Lower lobe of right lung (tissue), 2 donors: ENCODE data around the gene C15orf40. TPM values are rescaled to one million over a fixed set of nuclear protein-coding genes. Genes with fewer than 3 reads are reported as not detected.
A peak's percentile ranks its signal among the peaks of the same experiment; 100 is the strongest.

Experiments used
- ATAC-seq, 2 donors: fragments of 200-7000 bp; cut with Tn5 transposase; one replicate each; pipeline ENCODE4 v1.9.1; 2020 to 2022; ENCODE audit warnings: mild to moderate bottlenecking in 2 of 2, moderate library complexity in 2 of 2
- DNase-seq: peaks from one replicate; pipeline ENCODE4 v3.0.0-alpha.2; 2020
- H3K27ac ChIP-seq: fragments of 200-600 bp; one replicate; pipeline ENCODE4 v1.8.0; 2022
- H3K27me3 ChIP-seq: fragments of 200-600 bp; one replicate; pipeline ENCODE4 v1.8.0; 2022; ENCODE audit warnings: low read depth
- H3K36me3 ChIP-seq: fragments of 200-600 bp; one replicate; pipeline ENCODE4 v1.8.0; 2022; ENCODE audit warnings: mild to moderate bottlenecking
- H3K4me1 ChIP-seq: fragments of 200-600 bp; one replicate; pipeline ENCODE4 v1.8.0; 2022
- H3K4me3 ChIP-seq: fragments of 200-600 bp; one replicate; pipeline ENCODE4 v1.8.0; 2022; ENCODE audit warnings: mild to moderate bottlenecking
- H3K9me3 ChIP-seq: fragments of 200-600 bp; one replicate; pipeline ENCODE4 v1.8.0; 2022
- intact Hi-C: fragments of 100-400 bp; cut with DNase I; formaldehyde crosslinking; loops from one replicate; pipeline ENCODE4 v1.11.0; 2022
- total RNA-seq: library from RNA; stranded (reverse); fragmentation: NEBNext Ultra II Directional; extraction: Animal tissue kit (Norgen Biotek cat#: 25700); gene quantifications from one replicate; pipeline ENCODE4 v1.2.1, GENCODE V29; 2021
- TF ChIP-seq, protein P1 (sequence below): fragments of 200-600 bp; IDR thresholded peaks from one replicate; pipeline ENCODE4 v1.8.0; 2022; ENCODE audit warnings: antibody characterized with exemption, mild to moderate bottlenecking
- donor health status: DM: no; HTN: yes; CAD: no; lungs with severe emphysema.

The C15orf40 gene
- total RNA-seq, 1 donor from 2014 or later, result 17.8 TPM

DNA sequence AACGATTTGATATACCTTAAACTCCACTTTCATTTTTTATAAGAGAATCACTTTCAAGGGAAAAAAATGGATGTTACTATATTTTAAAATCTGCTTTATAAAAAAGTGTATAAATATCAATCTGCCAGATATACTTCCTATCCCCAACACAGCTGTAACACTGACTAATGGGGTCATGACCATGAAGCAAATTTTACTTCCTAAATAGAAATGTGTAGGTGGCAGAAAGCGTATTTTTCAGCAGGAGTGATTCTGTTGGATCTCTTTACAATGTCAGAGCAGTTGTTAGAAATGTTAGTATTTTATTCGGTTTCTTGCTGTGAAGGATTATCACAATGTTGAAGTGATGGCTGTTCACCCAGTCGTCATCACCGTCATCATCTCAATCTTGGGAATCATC lies 5.5 kb upstream of the C15orf40 start:
- DNase-seq, result no peak
- Histone ChIP-seq H3K27ac (no peak overlapping the region), H3K4me1 (peaks cover 10% of the 10 kb centered on the region), H3K27me3 (no peaks in the 10 kb centered on the region), H3K4me3 (no peak overlapping the region), H3K36me3 (peaks cover 56% of the 10 kb centered on the region), H3K9me3 (no peaks in the 10 kb centered on the region)
- TF ChIP-seq, protein P1, sequence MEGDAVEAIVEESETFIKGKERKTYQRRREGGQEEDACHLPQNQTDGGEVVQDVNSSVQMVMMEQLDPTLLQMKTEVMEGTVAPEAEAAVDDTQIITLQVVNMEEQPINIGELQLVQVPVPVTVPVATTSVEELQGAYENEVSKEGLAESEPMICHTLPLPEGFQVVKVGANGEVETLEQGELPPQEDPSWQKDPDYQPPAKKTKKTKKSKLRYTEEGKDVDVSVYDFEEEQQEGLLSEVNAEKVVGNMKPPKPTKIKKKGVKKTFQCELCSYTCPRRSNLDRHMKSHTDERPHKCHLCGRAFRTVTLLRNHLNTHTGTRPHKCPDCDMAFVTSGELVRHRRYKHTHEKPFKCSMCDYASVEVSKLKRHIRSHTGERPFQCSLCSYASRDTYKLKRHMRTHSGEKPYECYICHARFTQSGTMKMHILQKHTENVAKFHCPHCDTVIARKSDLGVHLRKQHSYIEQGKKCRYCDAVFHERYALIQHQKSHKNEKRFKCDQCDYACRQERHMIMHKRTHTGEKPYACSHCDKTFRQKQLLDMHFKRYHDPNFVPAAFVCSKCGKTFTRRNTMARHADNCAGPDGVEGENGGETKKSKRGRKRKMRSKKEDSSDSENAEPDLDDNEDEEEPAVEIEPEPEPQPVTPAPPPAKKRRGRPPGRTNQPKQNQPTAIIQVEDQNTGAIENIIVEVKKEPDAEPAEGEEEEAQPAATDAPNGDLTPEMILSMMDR, result no peak
- intact Hi-C loops, result no loop called here
- ATAC-seq, result no peak

DNA sequence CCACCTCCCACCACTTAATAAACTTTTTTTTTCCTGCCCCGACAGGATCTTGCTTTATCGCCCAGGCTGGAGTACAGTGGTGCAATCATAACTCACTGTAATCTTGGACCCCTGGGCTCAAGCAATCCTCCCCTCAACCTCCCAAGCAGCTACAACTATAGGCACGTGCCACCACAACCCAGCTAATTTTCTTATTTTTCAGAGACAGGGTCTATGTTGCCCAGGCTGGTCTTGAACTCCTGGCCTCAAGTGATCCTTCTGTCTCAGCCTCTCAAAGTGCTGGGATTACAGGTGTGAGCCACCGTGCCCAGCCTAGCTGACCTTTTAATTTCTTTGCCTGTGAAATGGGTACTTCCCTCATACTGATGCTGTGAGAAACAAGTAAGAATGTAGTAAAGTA lies 3.9 kb upstream of the C15orf40 start:
- Histone ChIP-seq H3K9me3 (no peaks in the 10 kb centered on the region), H3K27me3 (no peaks in the 10 kb centered on the region), H3K4me3 (no peak overlapping the region), H3K4me1 (peaks cover 16% of the 10 kb centered on the region), H3K36me3 (peaks cover 44% of the 10 kb centered on the region), H3K27ac (no peak overlapping the region)
- intact Hi-C loops, result no loop called here
- DNase-seq (no peak), ATAC-seq (no peak)
- TF ChIP-seq, protein P1, result no peak

DNA sequence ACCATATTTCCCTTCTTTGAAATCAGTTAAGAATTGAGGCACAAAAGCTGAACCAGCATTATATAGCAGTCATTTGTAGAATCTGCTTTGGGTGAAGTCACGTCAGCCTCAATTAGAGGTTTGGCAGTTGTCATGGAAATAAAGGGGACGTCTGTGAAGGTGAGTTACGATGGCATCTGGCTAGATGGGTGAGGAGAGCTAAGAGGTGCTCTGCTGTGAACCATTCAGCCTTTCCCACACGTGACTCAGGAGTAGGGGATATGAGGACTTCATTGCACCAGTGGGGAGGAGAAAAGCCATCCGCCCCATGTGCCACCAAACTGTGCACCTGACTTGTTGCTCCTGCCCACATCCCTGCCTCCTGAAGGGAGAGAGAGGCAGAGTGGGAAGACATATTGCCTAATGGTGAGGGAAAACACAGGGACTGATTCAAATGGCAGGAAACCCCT lies 2.8 kb upstream of the C15orf40 start:
- Histone ChIP-seq H3K36me3 (peaks cover 39% of the 10 kb centered on the region), H3K9me3 (no peaks in the 10 kb centered on the region), H3K27ac (no peak overlapping the region), H3K4me3 (no peak overlapping the region), H3K4me1 (peaks cover 26% of the 10 kb centered on the region), H3K27me3 (no peaks in the 10 kb centered on the region)
- TF ChIP-seq, protein P1, result no peak
- no peak for DNase-seq
- ATAC-seq, result no peak
- intact Hi-C loops, result no loop called here

DNA sequence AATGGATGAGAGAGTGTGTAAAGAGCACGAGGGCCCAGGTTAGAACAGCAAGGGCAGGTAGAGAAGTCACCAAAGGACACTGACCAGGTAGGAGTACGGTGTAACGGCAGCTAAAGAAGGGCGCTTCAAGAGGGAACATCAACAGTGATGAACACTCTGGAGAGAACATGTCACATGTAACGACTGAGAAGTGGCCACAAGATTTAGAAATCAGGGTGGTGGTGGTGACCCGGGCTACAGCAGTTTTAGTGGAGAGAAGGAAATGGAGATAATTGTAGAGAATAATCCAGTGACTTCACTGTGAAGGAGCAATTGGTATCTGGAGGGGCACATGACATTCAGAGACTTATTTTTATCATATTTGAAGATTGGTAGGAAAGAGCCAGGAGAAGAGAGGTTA lies 1.2 kb upstream of the C15orf40 start:
- no peak for ATAC-seq
- TF ChIP-seq, protein P1, result no peak
- no peaks in the 10 kb centered on the region for H3K27me3 ChIP-seq
- H3K27ac ChIP-seq, result no peak overlapping the region
- intact Hi-C loops, result no loop called here
- peak overlapping the region; percentile 88 for H3K4me3 ChIP-seq
- peaks cover 30% of the 10 kb centered on the region for H3K4me1 ChIP-seq
- DNase-seq, result no peak
- H3K36me3 ChIP-seq, result peaks cover 39% of the 10 kb centered on the region
- no peaks in the 10 kb centered on the region for H3K9me3 ChIP-seq

DNA sequence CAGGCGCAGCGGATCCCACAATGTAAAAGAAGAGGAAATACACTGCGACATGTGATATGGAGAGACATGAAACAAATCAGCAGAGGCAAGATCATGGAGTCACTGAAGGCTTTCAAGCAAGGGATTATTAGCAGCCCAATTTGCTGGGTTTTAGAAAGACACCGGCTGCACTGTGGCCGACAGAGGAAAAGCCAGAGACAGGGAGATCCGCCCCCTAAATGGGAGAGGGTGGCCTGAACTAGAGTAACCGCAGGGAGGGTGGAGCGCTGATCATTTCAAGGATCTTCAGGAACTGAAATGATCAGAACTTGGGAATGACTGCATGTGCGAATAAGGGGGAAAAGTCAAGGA lies 612 bp upstream of the C15orf40 start:
- DNase-seq (no peak), ATAC-seq (no peak)
- Histone ChIP-seq H3K27me3 (no peaks in the 10 kb centered on the region), H3K9me3 (no peaks in the 10 kb centered on the region), H3K4me1 (peaks cover 30% of the 10 kb centered on the region), H3K36me3 (peaks cover 37% of the 10 kb centered on the region), H3K27ac (peak overlapping the region; percentile 85), H3K4me3 (peak overlapping the region; percentile 88)
- intact Hi-C loops, result no loop called here
- TF ChIP-seq, protein P1, result no peak
